ENCODE measurements around the gene XXYLT1.

GRCh38 chr3:195185583-195185982, 85.4 kb downstream of the XXYLT1 start:
- TF ChIP-seq, protein P1, sequence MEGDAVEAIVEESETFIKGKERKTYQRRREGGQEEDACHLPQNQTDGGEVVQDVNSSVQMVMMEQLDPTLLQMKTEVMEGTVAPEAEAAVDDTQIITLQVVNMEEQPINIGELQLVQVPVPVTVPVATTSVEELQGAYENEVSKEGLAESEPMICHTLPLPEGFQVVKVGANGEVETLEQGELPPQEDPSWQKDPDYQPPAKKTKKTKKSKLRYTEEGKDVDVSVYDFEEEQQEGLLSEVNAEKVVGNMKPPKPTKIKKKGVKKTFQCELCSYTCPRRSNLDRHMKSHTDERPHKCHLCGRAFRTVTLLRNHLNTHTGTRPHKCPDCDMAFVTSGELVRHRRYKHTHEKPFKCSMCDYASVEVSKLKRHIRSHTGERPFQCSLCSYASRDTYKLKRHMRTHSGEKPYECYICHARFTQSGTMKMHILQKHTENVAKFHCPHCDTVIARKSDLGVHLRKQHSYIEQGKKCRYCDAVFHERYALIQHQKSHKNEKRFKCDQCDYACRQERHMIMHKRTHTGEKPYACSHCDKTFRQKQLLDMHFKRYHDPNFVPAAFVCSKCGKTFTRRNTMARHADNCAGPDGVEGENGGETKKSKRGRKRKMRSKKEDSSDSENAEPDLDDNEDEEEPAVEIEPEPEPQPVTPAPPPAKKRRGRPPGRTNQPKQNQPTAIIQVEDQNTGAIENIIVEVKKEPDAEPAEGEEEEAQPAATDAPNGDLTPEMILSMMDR (optimal IDR thresholded peaks at IDR 0.05 in 1 of 3, IDR thresholded peaks at IDR 0.05 in 1 of 3, conservative IDR thresholded peaks at IDR 0.05 in 1 of 3; ENCODE audit: extremely low read depth in 1 of 3, insufficient read depth in 2 of 3, low read length in 3 of 3), result no peak
- TF ChIP-seq EZH2 (IDR thresholded peaks at IDR 0.05; ENCODE audit: low read length), result no peak
